GM12865 (cell line): ENCODE data around the gene COL6A1.

Source experiments
- DNase-seq: peaks from one replicate; pipeline ENCODE4 v3.0.0; 2010; ENCODE audit warnings: low read depth
- H3K4me3 ChIP-seq: 2 replicates; pipeline ENCODE4 v1.5.1; 2011; ENCODE audit warnings: mild to moderate bottlenecking, low read depth, low read length, control low read depth
- TF ChIP-seq, protein P1 (sequence below): IDR thresholded peaks from 2 replicates; pipeline ENCODE4 v1.5.1; 2011; ENCODE audit warnings: low read length, control low read depth, low read depth, inconsistent platforms; ENCODE audit not compliant: insufficient read depth; ENCODE audit errors: missing control alignments

The COL6A1 gene, protein sequence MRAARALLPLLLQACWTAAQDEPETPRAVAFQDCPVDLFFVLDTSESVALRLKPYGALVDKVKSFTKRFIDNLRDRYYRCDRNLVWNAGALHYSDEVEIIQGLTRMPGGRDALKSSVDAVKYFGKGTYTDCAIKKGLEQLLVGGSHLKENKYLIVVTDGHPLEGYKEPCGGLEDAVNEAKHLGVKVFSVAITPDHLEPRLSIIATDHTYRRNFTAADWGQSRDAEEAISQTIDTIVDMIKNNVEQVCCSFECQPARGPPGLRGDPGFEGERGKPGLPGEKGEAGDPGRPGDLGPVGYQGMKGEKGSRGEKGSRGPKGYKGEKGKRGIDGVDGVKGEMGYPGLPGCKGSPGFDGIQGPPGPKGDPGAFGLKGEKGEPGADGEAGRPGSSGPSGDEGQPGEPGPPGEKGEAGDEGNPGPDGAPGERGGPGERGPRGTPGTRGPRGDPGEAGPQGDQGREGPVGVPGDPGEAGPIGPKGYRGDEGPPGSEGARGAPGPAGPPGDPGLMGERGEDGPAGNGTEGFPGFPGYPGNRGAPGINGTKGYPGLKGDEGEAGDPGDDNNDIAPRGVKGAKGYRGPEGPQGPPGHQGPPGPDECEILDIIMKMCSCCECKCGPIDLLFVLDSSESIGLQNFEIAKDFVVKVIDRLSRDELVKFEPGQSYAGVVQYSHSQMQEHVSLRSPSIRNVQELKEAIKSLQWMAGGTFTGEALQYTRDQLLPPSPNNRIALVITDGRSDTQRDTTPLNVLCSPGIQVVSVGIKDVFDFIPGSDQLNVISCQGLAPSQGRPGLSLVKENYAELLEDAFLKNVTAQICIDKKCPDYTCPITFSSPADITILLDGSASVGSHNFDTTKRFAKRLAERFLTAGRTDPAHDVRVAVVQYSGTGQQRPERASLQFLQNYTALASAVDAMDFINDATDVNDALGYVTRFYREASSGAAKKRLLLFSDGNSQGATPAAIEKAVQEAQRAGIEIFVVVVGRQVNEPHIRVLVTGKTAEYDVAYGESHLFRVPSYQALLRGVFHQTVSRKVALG

DNA sequence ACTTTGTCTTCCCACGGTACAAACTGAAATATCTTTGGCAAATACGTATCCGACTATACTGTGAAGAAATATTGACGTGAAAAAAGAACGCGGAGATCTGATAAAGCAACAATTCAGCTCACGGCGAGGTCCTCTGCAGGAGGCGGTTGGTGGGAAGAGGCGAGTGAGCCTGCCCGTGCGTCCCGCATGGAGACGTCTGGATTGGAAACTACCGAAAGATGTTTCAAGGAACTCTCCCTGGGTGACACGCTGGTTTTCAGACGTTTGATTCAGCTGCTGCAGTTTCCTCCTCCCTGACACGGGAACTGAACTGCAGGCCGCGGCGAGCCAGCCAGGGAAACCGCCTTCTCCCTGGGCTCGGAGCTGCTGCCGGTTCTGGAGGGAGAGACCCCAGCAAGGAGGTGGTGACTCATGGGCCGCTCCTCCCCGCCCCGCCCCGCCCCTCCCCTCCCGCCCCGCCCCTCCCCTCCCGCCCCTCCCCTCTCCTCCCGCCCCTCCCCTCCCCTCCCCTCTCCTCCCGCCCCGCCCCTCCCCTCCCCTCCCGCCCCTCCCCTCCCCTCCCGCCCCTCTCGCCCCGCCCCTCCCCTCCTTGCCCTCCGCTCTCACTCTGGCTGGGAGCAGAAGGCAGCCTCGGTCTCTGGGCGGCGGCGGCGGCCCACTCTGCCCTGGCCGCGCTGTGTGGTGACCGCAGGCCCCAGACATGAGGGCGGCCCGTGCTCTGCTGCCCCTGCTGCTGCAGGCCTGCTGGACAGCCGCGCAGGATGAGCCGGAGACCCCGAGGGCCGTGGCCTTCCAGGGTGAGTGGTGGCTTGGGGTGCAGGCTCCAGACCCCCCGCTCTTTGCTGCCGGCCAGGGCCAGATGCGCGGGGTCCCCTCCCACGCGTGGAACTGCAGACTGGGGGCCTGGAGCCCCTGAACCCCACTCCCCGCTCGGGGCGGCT, at the start of gene COL6A1:
COL6A1 (plus strand) TSS at position 620 of the 941 bp plus-strand sequence; CDS start at position 701, 81 bp downstream.
- no peak for DNase-seq
- TF ChIP-seq, protein P1, sequence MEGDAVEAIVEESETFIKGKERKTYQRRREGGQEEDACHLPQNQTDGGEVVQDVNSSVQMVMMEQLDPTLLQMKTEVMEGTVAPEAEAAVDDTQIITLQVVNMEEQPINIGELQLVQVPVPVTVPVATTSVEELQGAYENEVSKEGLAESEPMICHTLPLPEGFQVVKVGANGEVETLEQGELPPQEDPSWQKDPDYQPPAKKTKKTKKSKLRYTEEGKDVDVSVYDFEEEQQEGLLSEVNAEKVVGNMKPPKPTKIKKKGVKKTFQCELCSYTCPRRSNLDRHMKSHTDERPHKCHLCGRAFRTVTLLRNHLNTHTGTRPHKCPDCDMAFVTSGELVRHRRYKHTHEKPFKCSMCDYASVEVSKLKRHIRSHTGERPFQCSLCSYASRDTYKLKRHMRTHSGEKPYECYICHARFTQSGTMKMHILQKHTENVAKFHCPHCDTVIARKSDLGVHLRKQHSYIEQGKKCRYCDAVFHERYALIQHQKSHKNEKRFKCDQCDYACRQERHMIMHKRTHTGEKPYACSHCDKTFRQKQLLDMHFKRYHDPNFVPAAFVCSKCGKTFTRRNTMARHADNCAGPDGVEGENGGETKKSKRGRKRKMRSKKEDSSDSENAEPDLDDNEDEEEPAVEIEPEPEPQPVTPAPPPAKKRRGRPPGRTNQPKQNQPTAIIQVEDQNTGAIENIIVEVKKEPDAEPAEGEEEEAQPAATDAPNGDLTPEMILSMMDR: no peak
- H3K4me3 ChIP-seq: no peak within 1 kb of the TSS

DNA sequence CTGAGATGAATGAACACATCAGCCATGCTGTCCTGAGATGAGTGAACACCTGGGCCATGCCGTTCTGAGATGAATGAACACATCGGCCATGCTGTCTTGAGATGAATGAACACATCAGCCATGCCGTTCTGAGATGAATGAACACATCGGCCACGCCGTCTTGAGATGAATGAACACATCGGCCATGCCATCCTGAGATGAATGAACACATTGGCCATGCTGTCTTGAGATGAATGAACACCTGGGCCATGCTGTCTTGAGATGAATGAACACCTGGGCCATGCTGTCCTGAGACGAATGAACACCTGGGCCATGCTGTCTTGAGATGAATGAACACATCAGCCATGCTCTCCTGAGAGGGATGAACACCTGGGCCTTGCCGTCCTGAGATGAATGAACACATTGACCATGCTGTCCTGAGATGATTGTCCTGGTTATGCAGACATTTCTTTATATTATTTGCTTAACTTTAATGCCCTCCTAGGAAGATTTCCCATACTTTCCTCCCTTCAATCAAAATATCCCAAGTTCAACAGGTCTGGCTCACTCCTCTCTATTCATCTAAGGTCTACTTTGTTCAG, 48.6 kb upstream of the COL6A1 start:
- H3K4me3 ChIP-seq: no peak overlapping the region
- TF ChIP-seq, protein P1: no peak
- DNase-seq: peak; percentile 21

DNA sequence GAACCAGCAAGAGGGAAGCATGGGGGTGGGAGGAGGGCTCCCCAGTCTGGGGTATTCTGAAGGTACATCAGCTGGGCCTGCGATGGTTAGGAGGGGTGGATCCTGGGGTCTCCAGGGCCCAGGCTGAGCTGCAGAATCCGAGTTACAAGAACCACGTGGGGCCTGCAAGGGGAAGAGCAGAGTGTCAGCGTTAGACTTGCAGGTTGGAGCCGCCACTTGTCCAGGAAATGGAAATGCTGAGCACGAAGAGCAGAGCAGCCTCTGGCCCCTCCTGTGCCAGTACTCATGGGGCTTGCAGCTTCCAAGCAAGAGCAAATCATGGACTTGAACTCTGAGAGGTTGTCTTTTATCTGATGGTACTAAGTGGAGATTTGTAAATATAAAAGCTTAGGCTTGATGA, 47.5 kb upstream of the COL6A1 start:
- H3K4me3 ChIP-seq: no peak overlapping the region
- TF ChIP-seq, protein P1: no peak
- DNase-seq: no peak

DNA sequence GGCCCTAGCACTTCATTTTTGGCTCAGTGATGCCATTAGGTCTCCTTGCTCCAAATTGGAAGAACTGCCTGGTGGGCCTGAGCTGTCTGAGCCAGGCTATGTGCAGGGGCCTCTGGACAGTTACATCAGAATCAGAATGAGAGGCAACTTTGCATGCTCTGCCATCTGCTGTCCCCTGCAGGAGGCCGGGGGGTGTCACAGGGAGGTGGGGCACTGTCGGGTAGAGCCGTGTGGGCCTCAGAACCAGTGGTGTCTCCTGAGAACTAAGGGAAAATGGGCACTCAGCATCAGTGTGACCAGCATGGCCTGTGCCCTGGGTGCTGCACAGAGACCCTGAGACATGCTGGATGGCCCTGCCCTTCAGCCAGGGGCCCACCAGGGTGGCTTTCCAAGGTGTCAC, 47.0 kb upstream of the COL6A1 start:
- TF ChIP-seq, protein P1: no peak
- no peak for DNase-seq
- H3K4me3 ChIP-seq: no peak overlapping the region

DNA sequence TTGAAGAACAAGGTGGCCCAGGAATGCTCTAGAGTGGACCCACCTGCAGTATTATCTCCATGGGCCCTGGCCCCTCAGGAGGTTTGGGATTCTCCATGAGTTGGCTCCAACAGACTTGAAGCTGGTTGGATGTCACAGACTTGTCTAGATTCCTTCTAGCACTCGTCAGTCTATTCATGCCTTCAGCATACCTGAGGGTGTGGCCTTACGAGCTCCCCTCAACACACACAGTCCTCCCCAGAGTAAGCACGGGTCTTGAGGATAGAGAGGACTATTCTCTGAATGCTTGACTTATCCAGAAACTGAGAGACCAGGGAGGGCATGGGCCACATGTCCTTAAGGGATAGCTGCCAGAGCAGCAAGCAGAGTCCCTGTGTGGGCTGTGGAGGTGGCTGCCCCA, 45.9 kb upstream of the COL6A1 start:
- no peak overlapping the region for H3K4me3 ChIP-seq
- TF ChIP-seq, protein P1: no peak
- no peak for DNase-seq
